ENCODE results near the gene MTREX.

Gene MTREX

DNA sequence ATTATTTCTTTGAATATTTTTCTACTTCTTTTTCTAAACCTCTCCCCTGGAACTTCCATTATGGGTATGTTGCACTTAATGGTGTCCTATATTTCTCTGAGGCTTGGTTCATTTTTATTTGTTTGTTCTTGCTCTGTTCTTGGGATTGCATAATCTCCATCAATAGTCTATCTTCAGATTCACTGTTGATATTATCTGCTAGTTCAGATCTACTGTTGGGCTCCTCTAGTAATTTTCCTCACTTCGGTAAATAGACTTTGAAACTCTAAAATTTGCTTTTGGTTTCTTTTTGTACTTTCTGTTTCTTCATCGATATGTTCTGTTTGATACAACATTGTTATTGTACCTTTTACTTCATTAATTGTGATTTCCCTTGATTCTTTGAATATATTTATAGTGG lies 76.3 kb downstream of the MTREX start:
- H3K9me3 ChIP-seq (ENCODE audit: control insufficient read depth, insufficient read depth, low read length), result no peaks in the 10 kb centered on the region
- no peak overlapping the region for H3K27ac ChIP-seq (ENCODE audit: low read depth, low read length)
- H3F3A ChIP-seq (ENCODE audit: control insufficient read depth, insufficient read depth), result 0 out of 2 replicates have a peak, but pooled peaks cover 2% of the 10 kb centered on the region
- no peaks in the 10 kb centered on the region for H4K20me1 ChIP-seq (ENCODE audit: control insufficient read depth, insufficient read depth, low read depth, low read length)
- H3K36me3 ChIP-seq (ENCODE audit: control insufficient read depth, low read length), result peaks cover 83% of the 10 kb centered on the region
- peaks cover 2% of the 10 kb centered on the region; the same call in 1 of the 2 replicates for H3K79me2 ChIP-seq (ENCODE audit: control insufficient read depth, low read length)
- no peak overlapping the region for H3K4me3 ChIP-seq (ENCODE audit: low read length)
- no peaks in the 10 kb centered on the region for H3K27me3 ChIP-seq (ENCODE audit: control insufficient read depth, low read length)
- TF ChIP-seq EZH2phosphoT487 (IDR thresholded peaks at IDR 0.05; ENCODE audit: borderline replicate concordance, low read length), result no peak
- TF ChIP-seq CTCF (IDR thresholded peaks at IDR 0.05; ENCODE audit: low read depth, low read length, poor library complexity, severe bottlenecking), result no peak
- no peaks in the 10 kb centered on the region for H3K9me2 ChIP-seq (replicated peaks; ENCODE audit: control insufficient read depth, low read length)
- no peak overlapping the region for H3K4me2 ChIP-seq (ENCODE audit: low read length)
- no peaks in the 10 kb centered on the region for H3K4me1 ChIP-seq (ENCODE audit: control insufficient read depth, low read length)

DNA sequence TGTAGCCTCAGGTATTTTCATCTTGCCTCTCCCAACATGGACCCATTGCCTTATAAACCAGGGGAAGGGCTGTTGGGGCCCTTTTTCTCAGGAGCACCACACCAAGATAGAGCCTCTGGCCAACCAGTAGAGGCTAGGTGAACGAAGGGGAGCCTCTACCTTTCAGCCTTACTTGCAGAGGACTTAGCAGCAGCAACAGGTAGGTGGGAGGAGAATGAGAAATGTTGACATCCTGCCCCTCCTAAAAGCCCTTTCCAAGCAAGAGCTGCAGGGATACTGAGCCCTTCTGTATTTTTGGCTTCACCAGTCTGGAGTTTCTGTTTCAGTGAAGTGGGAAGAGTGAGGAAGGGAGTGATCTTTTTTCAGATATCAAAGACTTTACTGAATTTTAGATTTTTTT lies 77.4 kb downstream of the MTREX start:
- Histone ChIP-seq H3K9me3 (ENCODE audit: control insufficient read depth, insufficient read depth, low read length) (no peaks in the 10 kb centered on the region), H3K36me3 (ENCODE audit: control insufficient read depth, low read length) (peaks cover 84% of the 10 kb centered on the region), H3K9me2 (replicated peaks; ENCODE audit: control insufficient read depth, low read length) (no peaks in the 10 kb centered on the region), H3F3A (ENCODE audit: control insufficient read depth, insufficient read depth) (0 out of 2 replicates have a peak, but pooled peaks cover 2% of the 10 kb centered on the region), H3K4me2 (ENCODE audit: low read length) (no peak overlapping the region), H3K79me2 (ENCODE audit: control insufficient read depth, low read length) (peaks cover 2% of the 10 kb centered on the region; the same call in 1 of the 2 replicates), H3K27me3 (ENCODE audit: control insufficient read depth, low read length) (no peaks in the 10 kb centered on the region), H4K20me1 (ENCODE audit: control insufficient read depth, insufficient read depth, low read depth, low read length) (no peaks in the 10 kb centered on the region), H3K4me1 (ENCODE audit: control insufficient read depth, low read length) (no peaks in the 10 kb centered on the region), H3K4me3 (ENCODE audit: low read length) (no peak overlapping the region), H3K27ac (ENCODE audit: low read depth, low read length) (no peak overlapping the region)
- TF ChIP-seq EZH2phosphoT487 (IDR thresholded peaks at IDR 0.05; ENCODE audit: borderline replicate concordance, low read length), result no peak
- TF ChIP-seq CTCF (IDR thresholded peaks at IDR 0.05; ENCODE audit: low read depth, low read length, poor library complexity, severe bottlenecking), result no peak

- Histone ChIP-seq H3K4me2 (ENCODE audit: low read length) (no peak overlapping the region), H3K27me3 (ENCODE audit: control insufficient read depth, low read length) (no peaks in the 10 kb centered on the region), H3K27ac (ENCODE audit: low read depth, low read length) (no peak overlapping the region), H3K9me3 (ENCODE audit: control insufficient read depth, insufficient read depth, low read length) (no peaks in the 10 kb centered on the region), H3K4me1 (ENCODE audit: control insufficient read depth, low read length) (no peaks in the 10 kb centered on the region), H3K79me2 (ENCODE audit: control insufficient read depth, low read length) (peaks cover 2% of the 10 kb centered on the region; the same call in 1 of the 2 replicates), H3K9me2 (replicated peaks; ENCODE audit: control insufficient read depth, low read length) (no peaks in the 10 kb centered on the region), H3K4me3 (ENCODE audit: low read length) (no peak overlapping the region), H3F3A (ENCODE audit: control insufficient read depth, insufficient read depth) (0 out of 2 replicates have a peak, but pooled peaks cover 2% of the 10 kb centered on the region), H3K36me3 (ENCODE audit: control insufficient read depth, low read length) (peaks cover 85% of the 10 kb centered on the region), H4K20me1 (ENCODE audit: control insufficient read depth, insufficient read depth, low read depth, low read length) (no peaks in the 10 kb centered on the region)
- no peak for TF ChIP-seq EZH2phosphoT487 (IDR thresholded peaks at IDR 0.05; ENCODE audit: borderline replicate concordance, low read length)
Observed at GRCh38 chr5:55385846-55386245, 78.1 kb downstream of the MTREX start.

GRCh38 chr5:55386356-55386755 lies 78.6 kb downstream of the MTREX start:
- no peaks in the 10 kb centered on the region for H3K4me1 ChIP-seq (ENCODE audit: control insufficient read depth, low read length)
- no peaks in the 10 kb centered on the region for H3K27me3 ChIP-seq (ENCODE audit: control insufficient read depth, low read length)
- peaks cover 89% of the 10 kb centered on the region for H3K36me3 ChIP-seq (ENCODE audit: control insufficient read depth, low read length)
- no peak overlapping the region for H3K4me2 ChIP-seq (ENCODE audit: low read length)
- no peaks in the 10 kb centered on the region for H3K9me3 ChIP-seq (ENCODE audit: control insufficient read depth, insufficient read depth, low read length)
- TF ChIP-seq EZH2phosphoT487 (IDR thresholded peaks at IDR 0.05; ENCODE audit: borderline replicate concordance, low read length) (no peak), CTCF (IDR thresholded peaks at IDR 0.05; ENCODE audit: low read depth, low read length, poor library complexity, severe bottlenecking) (no peak)
- H3K9me2 ChIP-seq (replicated peaks; ENCODE audit: control insufficient read depth, low read length), result no peaks in the 10 kb centered on the region
- H3F3A ChIP-seq (ENCODE audit: control insufficient read depth, insufficient read depth), result 0 out of 2 replicates have a peak, but pooled peaks cover 2% of the 10 kb centered on the region
- no peak overlapping the region for H3K4me3 ChIP-seq (ENCODE audit: low read length)
- H3K27ac ChIP-seq (ENCODE audit: low read depth, low read length), result no peak overlapping the region
- peaks cover 2% of the 10 kb centered on the region; the same call in 1 of the 2 replicates for H3K79me2 ChIP-seq (ENCODE audit: control insufficient read depth, low read length)
- no peaks in the 10 kb centered on the region for H4K20me1 ChIP-seq (ENCODE audit: control insufficient read depth, insufficient read depth, low read depth, low read length)
